HUES6 (cell line): ENCODE results near the gene MEIS2.

ENCODE experiments used
- H3K27ac ChIP-seq: 2 replicates; pipeline ENCODE4 v1.7.0; 2013; ENCODE audit warnings: low read depth, mild to moderate bottlenecking, low read length, inconsistent platforms
- H3K27me3 ChIP-seq: 2 replicates; pipeline ENCODE4 v1.6.1; 2013; ENCODE audit warnings: low read length; ENCODE audit not compliant: control insufficient read depth, insufficient read depth
- H3K36me3 ChIP-seq: 2 replicates; pipeline ENCODE4 v1.6.1; 2013; ENCODE audit warnings: low read length; ENCODE audit not compliant: control insufficient read depth, insufficient read depth
- H3K4me1 ChIP-seq: 2 replicates; pipeline ENCODE4 v1.6.1; 2013; ENCODE audit warnings: low read length; ENCODE audit not compliant: control insufficient read depth, insufficient read depth
- H3K4me3 ChIP-seq: 2 replicates; pipeline ENCODE4 v1.5.1; 2013; ENCODE audit warnings: low read depth, low read length
- H3K9ac ChIP-seq: one replicate; pipeline ENCODE4 v1.6.1; 2013; ENCODE audit warnings: mild to moderate bottlenecking, low read length
- H3K9me3 ChIP-seq: 2 replicates; pipeline ENCODE4 v1.6.1; 2013; ENCODE audit warnings: low read depth, low read length; ENCODE audit not compliant: control insufficient read depth, insufficient read depth

Gene MEIS2

DNA sequence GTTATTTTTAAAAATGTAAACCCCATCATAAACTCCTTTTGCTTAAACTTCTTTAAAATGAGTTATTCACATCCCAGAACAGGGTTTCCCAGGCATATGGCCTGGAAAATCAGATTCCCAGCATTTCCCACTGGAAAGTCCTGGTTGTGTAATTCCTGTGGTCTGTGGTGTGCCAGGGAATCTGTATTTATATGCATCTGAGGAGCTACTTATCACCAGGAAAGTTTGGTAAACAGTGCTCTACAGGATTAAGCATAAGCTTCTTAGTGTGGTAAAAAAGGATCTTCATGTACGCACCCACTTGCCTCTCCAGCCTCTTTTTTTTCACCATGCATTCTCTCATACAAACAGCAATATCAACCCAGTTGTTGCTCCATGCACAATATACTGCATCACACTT lies 28.2 kb downstream of the MEIS2 start:
- H3K27ac ChIP-seq, result no peak overlapping the region
- no peaks in the 10 kb centered on the region for H3K36me3 ChIP-seq
- no peaks in the 10 kb centered on the region for H3K27me3 ChIP-seq
- no peak overlapping the region for H3K9ac ChIP-seq
- no peaks in the 10 kb centered on the region for H3K9me3 ChIP-seq
- peaks cover 3% of the 10 kb centered on the region; the same call in 1 of the 2 replicates for H3K4me1 ChIP-seq
- H3K4me3 ChIP-seq, result no peak overlapping the region

DNA sequence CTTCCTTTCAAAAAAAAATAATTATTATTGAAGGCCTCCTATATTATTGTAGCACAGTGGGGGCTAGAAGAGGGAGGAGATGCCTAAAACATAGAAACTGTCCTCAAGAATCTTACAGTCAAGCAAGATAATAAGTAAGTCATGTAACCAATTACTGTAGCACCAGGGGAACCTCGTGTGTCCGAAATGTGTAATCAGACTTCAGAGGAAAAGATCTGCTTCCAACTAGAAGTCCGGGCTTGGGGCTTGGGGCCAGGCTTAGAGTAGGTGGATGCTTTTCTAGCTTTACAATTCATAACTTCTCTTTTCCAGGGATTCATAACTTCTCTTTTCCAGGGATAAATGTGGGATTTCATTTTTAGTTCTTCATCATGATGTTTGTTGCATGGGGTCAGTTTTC lies 29.2 kb downstream of the MEIS2 start:
- no peak overlapping the region for H3K27ac ChIP-seq
- H3K9ac ChIP-seq, result no peak overlapping the region
- H3K4me3 ChIP-seq, result no peak overlapping the region
- H3K4me1 ChIP-seq, result peaks cover under 1% of the 10 kb centered on the region; the same call in 1 of the 2 replicates
- no peaks in the 10 kb centered on the region for H3K9me3 ChIP-seq
- H3K27me3 ChIP-seq, result no peaks in the 10 kb centered on the region
- no peaks in the 10 kb centered on the region for H3K36me3 ChIP-seq

DNA sequence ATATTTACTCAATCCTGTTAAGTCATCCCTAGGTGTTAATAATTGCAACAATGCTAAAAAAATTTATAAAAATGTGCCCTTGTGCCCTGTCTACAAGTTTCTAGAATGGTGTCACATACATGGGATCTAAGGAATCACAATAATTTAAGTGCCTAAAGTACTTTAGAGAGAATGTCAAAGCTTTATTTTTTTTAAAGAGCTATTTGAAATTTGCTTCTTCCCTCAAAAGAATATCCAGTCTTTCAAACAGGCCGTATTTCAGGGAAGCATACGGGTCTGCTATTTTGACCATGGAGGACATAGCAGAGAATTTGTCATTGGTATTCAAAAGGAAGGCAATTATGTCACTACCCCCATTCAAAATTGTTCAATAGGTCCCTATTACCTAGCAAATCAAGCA lies 29.7 kb downstream of the MEIS2 start:
- Histone ChIP-seq H3K27ac (no peak overlapping the region), H3K27me3 (no peaks in the 10 kb centered on the region), H3K4me1 (no peaks in the 10 kb centered on the region), H3K4me3 (no peak overlapping the region), H3K9me3 (no peaks in the 10 kb centered on the region), H3K36me3 (no peaks in the 10 kb centered on the region), H3K9ac (no peak overlapping the region)

DNA sequence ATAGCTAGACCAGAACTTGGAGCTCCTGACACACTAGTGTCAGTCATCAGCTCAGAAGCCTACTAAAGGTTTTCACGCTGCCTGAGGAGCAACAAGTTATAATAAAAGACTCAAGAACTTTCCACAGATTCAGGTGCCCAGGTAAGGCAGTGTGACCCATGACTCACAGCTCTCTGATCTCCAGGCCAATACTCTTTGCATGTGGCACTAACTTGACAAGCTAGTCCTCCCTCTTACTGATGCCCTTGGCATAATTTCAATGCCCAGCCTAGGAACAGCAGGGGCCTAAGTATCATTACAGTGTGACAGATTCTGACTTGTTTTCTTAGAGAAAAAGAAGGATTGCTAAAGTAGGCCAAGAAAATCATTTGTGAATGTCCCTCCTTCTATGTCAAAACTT lies 38.4 kb downstream of the MEIS2 start:
- H3K9ac ChIP-seq, result no peak overlapping the region
- H3K4me1 ChIP-seq, result peaks cover 16% of the 10 kb centered on the region
- no peak overlapping the region for H3K4me3 ChIP-seq
- no peaks in the 10 kb centered on the region for H3K27me3 ChIP-seq
- H3K27ac ChIP-seq, result no peak overlapping the region
- H3K36me3 ChIP-seq, result no peaks in the 10 kb centered on the region
- no peaks in the 10 kb centered on the region for H3K9me3 ChIP-seq

DNA sequence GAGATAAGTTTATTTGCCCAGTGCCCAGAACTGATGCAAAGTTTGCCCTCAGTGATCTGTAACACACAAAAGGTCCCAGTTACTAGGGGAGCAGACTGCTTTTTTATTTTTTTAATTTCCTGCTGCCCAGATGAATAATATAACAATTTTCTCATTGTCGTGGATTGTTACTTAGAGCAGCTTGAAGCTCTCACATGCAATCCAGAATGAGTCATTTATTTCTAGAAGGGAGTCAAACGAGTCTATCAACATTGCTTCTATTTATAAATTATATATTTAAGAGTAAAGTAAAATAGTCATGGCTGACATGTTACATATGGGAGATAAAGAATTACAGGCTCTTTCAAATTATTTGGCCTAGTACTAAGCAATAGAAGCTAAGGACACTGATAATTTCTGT lies 41.3 kb downstream of the MEIS2 start:
- Histone ChIP-seq H3K9me3 (no peaks in the 10 kb centered on the region), H3K4me3 (no peak overlapping the region), H3K36me3 (no peaks in the 10 kb centered on the region), H3K4me1 (peaks cover 33% of the 10 kb centered on the region), H3K27me3 (no peaks in the 10 kb centered on the region), H3K9ac (no peak overlapping the region), H3K27ac (no peak overlapping the region)

DNA sequence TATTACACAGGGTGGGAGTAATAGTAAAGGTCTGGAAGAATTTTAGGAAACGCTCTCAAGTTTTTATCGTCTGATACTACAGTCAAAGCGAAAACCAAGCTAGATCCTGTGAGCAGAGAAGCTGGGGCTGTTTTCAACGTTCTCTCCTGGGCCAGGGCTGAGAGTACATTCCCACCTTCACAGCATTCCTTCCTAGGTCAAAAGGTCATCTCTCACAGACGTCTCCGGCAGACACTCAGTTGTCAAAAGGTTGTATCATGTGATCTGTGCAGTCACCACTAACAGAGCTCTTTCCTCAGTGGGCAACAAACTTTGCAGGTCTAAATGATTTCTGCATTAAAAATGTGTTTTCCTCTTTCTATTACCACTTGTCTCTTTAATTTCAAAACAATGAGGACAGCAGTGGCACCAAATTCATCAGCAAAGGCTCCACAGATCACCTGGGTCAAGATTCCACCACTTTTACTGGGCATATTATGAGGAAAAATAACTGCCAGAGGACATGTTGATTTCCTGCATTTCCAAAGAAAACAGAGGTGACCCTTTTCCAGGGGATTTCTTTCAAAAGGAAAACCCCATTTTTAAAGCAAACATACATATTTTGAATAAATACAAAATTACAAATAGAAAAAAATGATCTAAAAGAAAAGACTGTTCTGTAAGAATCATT lies 41.9 kb downstream of the MEIS2 start:
- H3K27ac ChIP-seq, result no peak overlapping the region
- H3K27me3 ChIP-seq, result no peaks in the 10 kb centered on the region
- peaks cover 33% of the 10 kb centered on the region for H3K4me1 ChIP-seq
- no peak overlapping the region for H3K4me3 ChIP-seq
- no peaks in the 10 kb centered on the region for H3K9me3 ChIP-seq
- no peak overlapping the region for H3K9ac ChIP-seq
- no peaks in the 10 kb centered on the region for H3K36me3 ChIP-seq

DNA sequence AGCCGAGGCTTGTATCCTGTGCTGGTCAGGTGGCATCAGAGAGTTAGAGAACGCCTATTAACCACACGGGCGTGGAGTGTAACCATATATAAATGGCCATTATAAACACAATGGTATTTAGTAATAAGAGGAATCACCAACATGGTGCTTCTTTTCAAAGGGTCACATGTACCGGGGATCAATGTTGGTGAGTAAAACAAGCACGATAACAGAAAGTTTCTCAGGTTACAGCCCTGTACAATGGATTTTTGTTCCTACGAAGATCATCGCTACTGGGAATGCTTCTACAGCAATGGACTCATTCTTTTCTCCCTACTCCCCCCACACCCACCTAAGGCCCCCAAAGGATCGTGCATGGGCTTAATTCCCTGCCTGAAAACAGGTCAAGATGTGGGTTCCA lies 42.5 kb downstream of the MEIS2 start:
- Histone ChIP-seq H3K27me3 (no peaks in the 10 kb centered on the region), H3K9ac (no peak overlapping the region), H3K27ac (no peak overlapping the region), H3K36me3 (no peaks in the 10 kb centered on the region), H3K4me3 (no peak overlapping the region), H3K4me1 (peaks cover 33% of the 10 kb centered on the region), H3K9me3 (no peaks in the 10 kb centered on the region)

DNA sequence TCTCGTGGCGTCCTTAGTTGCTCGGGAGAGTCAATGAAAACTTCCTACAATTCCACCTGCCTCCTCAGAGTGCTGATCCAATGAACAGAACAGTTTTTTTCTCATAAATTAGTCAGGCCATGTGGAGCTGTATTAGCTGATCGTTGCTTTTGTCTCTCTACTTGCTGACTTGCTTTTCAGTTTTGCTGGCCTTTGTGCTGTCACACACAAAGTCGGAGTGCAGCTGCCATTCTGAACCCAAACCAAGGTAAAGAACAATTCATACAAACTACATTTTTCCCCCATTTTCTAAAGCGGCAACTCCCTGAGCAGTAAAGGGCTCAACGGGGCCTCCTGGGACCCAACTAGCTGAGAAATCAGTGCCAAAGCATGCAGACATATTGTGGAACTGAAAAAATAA lies 43.1 kb downstream of the MEIS2 start:
- Histone ChIP-seq H3K4me3 (no peak overlapping the region), H3K36me3 (no peaks in the 10 kb centered on the region), H3K27me3 (no peaks in the 10 kb centered on the region), H3K9me3 (no peaks in the 10 kb centered on the region), H3K27ac (no peak overlapping the region), H3K4me1 (peaks cover 33% of the 10 kb centered on the region), H3K9ac (no peak overlapping the region)

DNA sequence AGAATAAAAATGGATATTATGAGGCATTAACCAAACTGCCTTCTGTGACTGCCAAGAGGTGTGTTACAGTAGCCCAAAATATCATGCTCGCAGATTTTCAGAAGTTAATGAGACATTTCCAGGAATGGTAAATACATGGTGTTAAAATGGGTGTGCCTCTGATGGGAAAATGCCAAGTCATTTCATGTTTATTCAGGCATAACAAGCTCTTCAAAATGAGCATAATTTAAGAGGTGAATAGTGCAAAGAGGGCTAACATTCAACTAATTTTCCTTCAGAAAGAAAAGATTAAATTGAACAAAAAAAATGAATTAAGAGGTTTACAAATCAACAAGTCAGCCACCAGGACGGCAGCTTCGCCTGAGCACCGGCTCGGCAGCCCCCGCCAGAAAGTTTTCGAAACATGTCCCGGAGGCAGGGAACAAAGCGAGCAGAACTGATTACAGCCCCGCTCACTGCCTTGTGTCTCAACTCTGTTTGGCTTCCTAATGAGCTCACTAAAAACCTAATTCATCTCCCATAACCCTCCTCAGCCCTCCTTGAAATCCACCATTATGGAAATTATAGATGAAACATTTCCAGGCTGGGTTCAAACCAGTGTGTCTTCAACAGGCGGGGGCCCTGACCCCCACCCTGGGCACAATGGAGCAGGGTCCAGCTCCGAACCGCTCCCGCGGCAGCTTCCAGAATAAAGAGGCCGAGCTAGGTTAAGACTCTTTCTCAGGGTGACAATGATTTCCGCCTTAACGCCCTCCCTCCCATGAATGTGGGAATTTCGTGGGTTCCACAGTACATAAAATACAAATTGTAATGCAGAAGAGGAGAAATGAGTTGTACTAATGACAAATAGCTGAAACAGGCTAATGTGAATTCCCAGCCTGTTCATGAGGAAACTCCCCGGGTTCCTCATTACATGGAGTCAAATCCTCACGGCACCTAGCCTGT lies 43.9 kb downstream of the MEIS2 start:
- H3K4me1 ChIP-seq, result peaks cover 33% of the 10 kb centered on the region
- no peak overlapping the region for H3K27ac ChIP-seq
- no peaks in the 10 kb centered on the region for H3K9me3 ChIP-seq
- no peaks in the 10 kb centered on the region for H3K27me3 ChIP-seq
- H3K9ac ChIP-seq, result no peak overlapping the region
- no peaks in the 10 kb centered on the region for H3K36me3 ChIP-seq
- no peak overlapping the region for H3K4me3 ChIP-seq

DNA sequence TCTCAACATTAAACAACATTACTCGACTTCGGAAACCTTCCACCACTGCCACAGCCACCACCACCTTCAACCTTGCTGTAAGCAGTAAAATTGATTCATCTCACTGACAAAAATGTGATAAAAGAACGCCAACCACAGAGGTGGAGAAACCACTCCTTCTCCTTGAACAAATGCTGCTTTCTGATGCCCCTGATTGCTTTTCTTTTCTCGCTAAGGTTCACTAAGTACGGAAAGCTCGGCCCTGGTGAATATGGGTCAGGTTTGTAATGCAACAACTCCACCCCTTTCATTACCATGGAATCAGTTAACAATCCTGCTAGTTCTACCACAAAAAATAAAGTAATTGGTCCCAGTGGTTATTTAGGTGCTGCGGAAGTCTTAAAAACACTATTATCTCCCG lies 44.9 kb downstream of the MEIS2 start:
- peaks cover 33% of the 10 kb centered on the region for H3K4me1 ChIP-seq
- no peaks in the 10 kb centered on the region for H3K9me3 ChIP-seq
- H3K4me3 ChIP-seq, result no peak overlapping the region
- no peaks in the 10 kb centered on the region for H3K27me3 ChIP-seq
- H3K27ac ChIP-seq, result no peak overlapping the region
- H3K9ac ChIP-seq, result no peak overlapping the region
- no peaks in the 10 kb centered on the region for H3K36me3 ChIP-seq

DNA sequence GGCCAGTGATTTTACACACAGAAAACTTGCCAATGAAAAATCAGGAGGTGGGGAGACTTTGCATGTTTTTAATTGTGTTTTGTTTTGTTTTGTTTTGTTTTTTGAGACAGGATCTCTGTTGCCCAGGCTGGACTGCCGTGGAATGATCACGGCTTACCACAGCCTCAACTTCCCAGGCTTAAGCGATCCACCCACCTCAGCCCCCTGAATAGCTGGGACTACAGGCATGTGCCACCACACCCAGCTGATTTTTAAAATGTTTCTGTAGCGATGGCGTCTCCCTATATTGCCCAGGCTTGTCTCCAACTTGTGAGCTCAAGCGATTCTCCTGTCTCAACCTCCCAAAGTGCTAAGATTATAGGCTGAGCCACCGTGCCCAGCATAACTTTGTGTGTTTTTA lies 46.0 kb downstream of the MEIS2 start:
- Histone ChIP-seq H3K27me3 (no peaks in the 10 kb centered on the region), H3K9ac (no peak overlapping the region), H3K9me3 (no peaks in the 10 kb centered on the region), H3K36me3 (no peaks in the 10 kb centered on the region), H3K4me1 (peaks cover 33% of the 10 kb centered on the region), H3K27ac (no peak overlapping the region), H3K4me3 (no peak overlapping the region)
